Fibroblast of the aortic adventitia (primary cell): Measurements from ENCODE around the gene ARFGAP1. TPM values are rescaled to one million over a fixed set of nuclear protein-coding genes. Genes with fewer than 3 reads are reported as not detected.

ENCODE experiments used
- DNase-seq: peaks from one replicate; pipeline ENCODE4 v3.0.0-alpha.2; 2010; ENCODE audit warnings: low read depth
- H3K4me3 ChIP-seq: 2 replicates; pipeline ENCODE4 v1.5.1; 2011; ENCODE audit warnings: low read depth, mild to moderate bottlenecking, control low read depth, low read length, moderate library complexity
- CTCF ChIP-seq: IDR thresholded peaks from 2 replicates; pipeline ENCODE4 v1.5.1; 2011; ENCODE audit warnings: mild to moderate bottlenecking, low read length, control low read depth, inconsistent platforms; ENCODE audit not compliant: insufficient read depth
- total RNA-seq: library from RNA; depleted of rRNA; stranded (reverse); fragments of >200 nt; gene quantifications from 2 replicates; pipeline ENCODE4 v1.2.3, GENCODE V29; 2012; ENCODE audit warnings: low replicate concordance

Gene ARFGAP1
- total RNA-seq, 1 donor: 45.5 TPM

- DNase-seq: no peak
- H3K4me3 ChIP-seq: no peak overlapping the region
- no peak for TF ChIP-seq CTCF
These were observed 12.1 kb upstream of the ARFGAP1 start for GRCh38 chr20:63260521-63260920.

- H3K4me3 ChIP-seq: no peak overlapping the region
- no peak for TF ChIP-seq CTCF
- DNase-seq: no peak
These were observed 11.4 kb upstream of the ARFGAP1 start for GRCh38 chr20:63261060-63261794.

GRCh38 chr20:63261795-63262528 is 10.7 kb upstream of the ARFGAP1 start:
- DNase-seq: no peak
- no peak for TF ChIP-seq CTCF
- H3K4me3 ChIP-seq: no peak overlapping the region

- no peak overlapping the region for H3K4me3 ChIP-seq
- TF ChIP-seq CTCF: no peak
- no peak for DNase-seq
These were observed 9.8 kb upstream of the ARFGAP1 start for GRCh38 chr20:63262836-63263235.

- H3K4me3 ChIP-seq: no peak overlapping the region
- DNase-seq: no peak
- TF ChIP-seq CTCF: no peak
These were observed 8.6 kb upstream of the ARFGAP1 start for GRCh38 chr20:63264000-63264399.

GRCh38 chr20:63264519-63264918 is 8.1 kb upstream of the ARFGAP1 start:
- no peak for DNase-seq
- no peak overlapping the region for H3K4me3 ChIP-seq
- no peak for TF ChIP-seq CTCF
